Osteocyte (in vitro differentiated cells): Measurements from ENCODE around the gene CPLANE1. TPM values are rescaled to one million over a fixed set of nuclear protein-coding genes. Genes with fewer than 3 reads are reported as not detected.
"Not testable (repeated sequence)": the region's sequence is repeated elsewhere in the genome, so short reads cannot be mapped to it uniquely, and the experiment has no call there.

Experiments used
- DNase-seq: peaks from one replicate; pipeline ENCODE4 v3.0.0; 2021; ENCODE audit warnings: mixed read lengths; ENCODE audit not compliant: unreplicated experiment; ENCODE audit errors: extremely low spot score
- H3K27ac Mint-ChIP-seq: one replicate; pipeline ENCODE4 v1.8.0; 2021; ENCODE audit warnings: mild to moderate bottlenecking, mixed read lengths; ENCODE audit not compliant: unreplicated experiment
- H3K27me3 Mint-ChIP-seq: one replicate; pipeline ENCODE4 v1.8.0; 2021; ENCODE audit warnings: mixed read lengths; ENCODE audit not compliant: unreplicated experiment
- H3K36me3 Mint-ChIP-seq: one replicate; pipeline ENCODE4 v1.8.0; 2021; ENCODE audit warnings: mixed read lengths; ENCODE audit not compliant: unreplicated experiment
- H3K4me1 Mint-ChIP-seq: one replicate; pipeline ENCODE4 v1.8.0; 2021; ENCODE audit warnings: mixed read lengths; ENCODE audit not compliant: unreplicated experiment
- H3K4me3 Mint-ChIP-seq: one replicate; pipeline ENCODE4 v1.8.0; 2021; ENCODE audit warnings: mild to moderate bottlenecking, moderate library complexity, mixed read lengths; ENCODE audit not compliant: unreplicated experiment
- H3K9me3 Mint-ChIP-seq: one replicate; pipeline ENCODE4 v1.8.0; 2021; ENCODE audit warnings: mixed read lengths; ENCODE audit not compliant: unreplicated experiment
- CTCF ChIP-seq: fragments of 200-600 bp; sonication (generic); IDR thresholded peaks from 2 replicates; pipeline ENCODE4 v1.5.0; 2021; ENCODE audit warnings: antibody characterized with exemption, mild to moderate bottlenecking, moderate library complexity
- long read RNA-seq: library from polyadenylated mRNA; unstranded; transcript quantifications from one replicate; pipeline ENCODE4 v2.0.0, GENCODE V29; 2021
- total RNA-seq: library from RNA; stranded (reverse); gene quantifications from 2 replicates; pipeline ENCODE4 v1.2.1, GENCODE V29; 2021

CPLANE1 gene
- 31.4 and 33.7 TPM in 2 replicates for total RNA-seq
- long read RNA-seq, partial matches to known transcripts = 21 of 38 reads
- long read RNA-seq, other reads (novel, unspliced or antisense) = 17 of 38 reads

GRCh38 chr5:37248970-37249814, at the start of gene CPLANE1:
TSS of gene CPLANE1 (minus strand) at chr5:37249376. CDS start at chr5:37247698, 1,678 bp downstream.
- Mint-ChIP-seq H3K9me3 (no peaks in the 10 kb centered on the region), H3K27me3 (no peaks in the 10 kb centered on the region), H3K27ac (peak within 1 kb of the TSS; percentile 92), H3K4me1 (peaks cover 33% of the 10 kb centered on the region), H3K4me3 (peak within 1 kb of the TSS; percentile 87), H3K36me3 (peaks cover 1% of the 10 kb centered on the region)
- peak; percentile 22 for TF ChIP-seq CTCF
- DNase-seq = peak; percentile 93

GRCh38 chr5:37296313-37296712, 47.1 kb upstream of the CPLANE1 start:
- not testable (repeated sequence) for H3K9me3 Mint-ChIP-seq, DNase-seq, H3K27ac Mint-ChIP-seq, H3K27me3 Mint-ChIP-seq, H3K4me1 Mint-ChIP-seq, H3K4me3 Mint-ChIP-seq
- peaks cover 35% of the 10 kb centered on the region for H3K36me3 Mint-ChIP-seq

DNA sequence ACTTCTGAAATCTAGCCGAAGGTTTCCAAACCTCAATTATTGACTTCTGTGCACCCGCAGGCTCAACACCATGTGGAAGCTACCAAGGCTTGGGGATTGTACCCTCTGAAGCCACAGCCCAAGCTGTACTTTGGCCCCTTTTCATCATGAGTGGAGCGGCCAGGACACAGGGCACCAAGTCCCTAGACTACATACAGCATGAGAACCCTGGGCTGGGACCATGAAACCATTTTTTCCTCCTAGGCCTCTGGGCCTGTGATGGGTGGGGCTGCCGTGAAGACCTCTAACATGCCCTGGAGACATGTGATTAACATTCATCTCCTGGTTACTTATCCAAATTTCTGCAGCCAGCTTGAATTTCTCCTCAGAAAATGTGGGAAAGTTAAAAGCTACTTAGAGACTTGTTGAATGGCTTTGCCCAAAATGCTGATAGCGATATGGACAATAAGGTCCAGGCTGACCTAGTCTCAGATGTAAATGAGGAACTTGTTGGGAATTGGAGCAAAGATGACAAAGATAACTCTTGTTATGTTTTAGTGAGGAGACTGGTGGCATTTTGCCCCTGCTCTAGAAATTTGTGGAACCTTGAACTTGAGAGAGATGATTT, 34.1 kb upstream of the CPLANE1 start:
- Mint-ChIP-seq H3K36me3 (peaks cover 7% of the 10 kb centered on the region), H3K27me3 (no peaks in the 10 kb centered on the region), H3K9me3 (peaks cover 13% of the 10 kb centered on the region), H3K27ac (no peak overlapping the region), H3K4me3 (no peak overlapping the region), H3K4me1 (no peaks in the 10 kb centered on the region)
- TF ChIP-seq CTCF = no peak
- DNase-seq = no peak

- peaks cover 15% of the 10 kb centered on the region for H3K9me3 Mint-ChIP-seq
- H3K27ac Mint-ChIP-seq = no peak overlapping the region
- no peak overlapping the region for H3K4me3 Mint-ChIP-seq
- TF ChIP-seq CTCF = no peak
- no peaks in the 10 kb centered on the region for H3K27me3 Mint-ChIP-seq
- DNase-seq = no peak
- H3K36me3 Mint-ChIP-seq = peaks cover 2% of the 10 kb centered on the region
- peaks cover 12% of the 10 kb centered on the region for H3K4me1 Mint-ChIP-seq
Measured at GRCh38 chr5:37275511-37275910, 26.3 kb upstream of the CPLANE1 start.

DNA sequence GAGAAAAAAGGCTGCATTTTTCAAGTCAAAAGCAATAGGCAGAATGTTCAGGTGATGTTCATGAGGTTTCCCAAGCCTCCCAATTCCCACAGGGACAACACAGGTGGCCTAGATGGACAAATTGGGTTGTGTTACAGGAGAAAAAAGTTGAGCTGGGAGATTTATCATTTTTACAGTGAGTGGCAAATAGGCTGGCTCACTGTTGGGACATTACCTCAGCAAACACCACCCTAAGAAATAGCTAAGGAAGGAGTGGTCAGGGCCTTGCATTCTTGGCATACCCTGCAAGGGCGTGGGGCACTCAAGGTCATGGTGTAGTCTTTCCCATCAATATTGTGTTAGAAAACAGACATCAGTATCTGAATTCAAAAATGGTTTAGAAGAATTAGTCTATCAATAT, 23.3 kb upstream of the CPLANE1 start:
- H3K9me3 Mint-ChIP-seq = peaks cover 13% of the 10 kb centered on the region
- H3K27me3 Mint-ChIP-seq = no peaks in the 10 kb centered on the region
- TF ChIP-seq CTCF = no peak
- peaks cover 4% of the 10 kb centered on the region for H3K36me3 Mint-ChIP-seq
- H3K27ac Mint-ChIP-seq = peak overlapping the region; percentile 61
- H3K4me1 Mint-ChIP-seq = peaks cover 12% of the 10 kb centered on the region
- DNase-seq = no peak
- H3K4me3 Mint-ChIP-seq = no peak overlapping the region

- H3K4me3 Mint-ChIP-seq, H3K27me3 Mint-ChIP-seq, H3K36me3 Mint-ChIP-seq, H3K27ac Mint-ChIP-seq, DNase-seq, H3K4me1 Mint-ChIP-seq: not testable (repeated sequence)
- peaks cover 13% of the 10 kb centered on the region for H3K9me3 Mint-ChIP-seq
Measured at GRCh38 chr5:37268100-37268499, 18.9 kb upstream of the CPLANE1 start.
